AG04449 (cell line): Measurements from ENCODE around the gene ZC3H7B.

ENCODE experiments used
- CTCF ChIA-PET: fragments of 350-600 bp; formaldehyde crosslinking; extraction: SDS; loops from one replicate; lab custom pipeline; 2021; ENCODE audit warnings: antibody characterized with exemption; lab: Yijun Ruan, JAX
- POLR2A ChIA-PET: fragments of 400-600, 350-600 bp; formaldehyde crosslinking; extraction: SDS; loops from one replicate; lab custom pipeline; 2020; ENCODE audit warnings: antibody characterized with exemption, inconsistent platforms; lab: Yijun Ruan, JAX
- DNase-seq: peaks from one replicate; pipeline ENCODE4 v3.0.0-alpha.2; 2010; ENCODE audit warnings: low read depth, low spot score
- H3K4me3 ChIP-seq: 2 replicates; pipeline ENCODE4 v1.5.1; 2011; ENCODE audit warnings: low read depth, mild to moderate bottlenecking, control low read depth, low read length
- TF ChIP-seq, protein P1 (sequence below): IDR thresholded peaks from one replicate; pipeline ENCODE4 v1.5.1; 2011; ENCODE audit warnings: mild to moderate bottlenecking, moderate library complexity, low read length, control low read depth, inconsistent platforms; ENCODE audit not compliant: insufficient read depth; ENCODE audit errors: missing control alignments

ZC3H7B gene

DNA sequence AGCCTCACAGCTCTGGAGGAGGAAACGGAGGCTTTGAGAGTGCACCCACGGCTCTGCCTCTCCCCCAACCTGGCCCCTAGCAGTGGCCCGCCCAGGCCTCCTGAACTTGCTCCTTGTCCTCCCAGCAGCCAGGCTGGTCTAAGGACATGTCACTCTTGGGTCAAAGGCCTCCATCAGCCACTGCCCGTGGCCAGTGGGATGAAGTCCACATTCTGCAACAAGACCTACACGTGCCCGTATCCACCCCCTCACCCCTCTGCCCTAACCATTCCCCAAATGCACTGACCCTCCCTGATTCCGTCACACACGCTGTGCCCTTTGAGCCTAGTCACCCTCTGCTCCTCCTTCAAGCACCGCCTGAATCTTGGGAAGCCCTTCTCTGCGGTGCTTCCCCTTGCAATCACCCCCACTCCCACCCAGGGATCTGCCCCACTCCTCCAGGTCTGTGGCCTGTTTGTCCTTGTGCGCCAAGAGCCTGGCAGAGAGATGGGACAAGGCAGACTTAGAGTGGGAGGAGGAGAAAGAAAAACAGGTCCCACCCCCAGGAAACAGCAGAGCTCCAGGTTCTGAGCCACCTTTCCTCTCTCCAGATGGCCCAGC, 43.0 kb downstream of the ZC3H7B start:
- TF ChIP-seq, protein P1, sequence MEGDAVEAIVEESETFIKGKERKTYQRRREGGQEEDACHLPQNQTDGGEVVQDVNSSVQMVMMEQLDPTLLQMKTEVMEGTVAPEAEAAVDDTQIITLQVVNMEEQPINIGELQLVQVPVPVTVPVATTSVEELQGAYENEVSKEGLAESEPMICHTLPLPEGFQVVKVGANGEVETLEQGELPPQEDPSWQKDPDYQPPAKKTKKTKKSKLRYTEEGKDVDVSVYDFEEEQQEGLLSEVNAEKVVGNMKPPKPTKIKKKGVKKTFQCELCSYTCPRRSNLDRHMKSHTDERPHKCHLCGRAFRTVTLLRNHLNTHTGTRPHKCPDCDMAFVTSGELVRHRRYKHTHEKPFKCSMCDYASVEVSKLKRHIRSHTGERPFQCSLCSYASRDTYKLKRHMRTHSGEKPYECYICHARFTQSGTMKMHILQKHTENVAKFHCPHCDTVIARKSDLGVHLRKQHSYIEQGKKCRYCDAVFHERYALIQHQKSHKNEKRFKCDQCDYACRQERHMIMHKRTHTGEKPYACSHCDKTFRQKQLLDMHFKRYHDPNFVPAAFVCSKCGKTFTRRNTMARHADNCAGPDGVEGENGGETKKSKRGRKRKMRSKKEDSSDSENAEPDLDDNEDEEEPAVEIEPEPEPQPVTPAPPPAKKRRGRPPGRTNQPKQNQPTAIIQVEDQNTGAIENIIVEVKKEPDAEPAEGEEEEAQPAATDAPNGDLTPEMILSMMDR = no peak
- CTCF ChIA-PET = interaction anchor here (1.2 to 1.9 kb wide), 3 partner anchors 10 to 173 kb away, joined by 3 to 4 read pairs (median 3); no protein-coding TSS in a partner anchor
- H3K4me3 ChIP-seq = no peak overlapping the region
- no peak for DNase-seq
- POLR2A ChIA-PET = interaction anchor here (0.5 kb wide), 1 partner anchor 85 kb away, joined by 4 read pairs; no protein-coding TSS in a partner anchor

- ChIA-PET CTCF (interaction anchor here (1.4 kb wide), 1 partner anchor 172 kb away, joined by 3 read pairs; no protein-coding TSS in a partner anchor), POLR2A (no interaction called here)
- TF ChIP-seq, protein P1 = no peak
- DNase-seq = no peak
- no peak overlapping the region for H3K4me3 ChIP-seq
These were observed 44.5 kb downstream of the ZC3H7B start for GRCh38 chr22:41345807-41346335.

DNA sequence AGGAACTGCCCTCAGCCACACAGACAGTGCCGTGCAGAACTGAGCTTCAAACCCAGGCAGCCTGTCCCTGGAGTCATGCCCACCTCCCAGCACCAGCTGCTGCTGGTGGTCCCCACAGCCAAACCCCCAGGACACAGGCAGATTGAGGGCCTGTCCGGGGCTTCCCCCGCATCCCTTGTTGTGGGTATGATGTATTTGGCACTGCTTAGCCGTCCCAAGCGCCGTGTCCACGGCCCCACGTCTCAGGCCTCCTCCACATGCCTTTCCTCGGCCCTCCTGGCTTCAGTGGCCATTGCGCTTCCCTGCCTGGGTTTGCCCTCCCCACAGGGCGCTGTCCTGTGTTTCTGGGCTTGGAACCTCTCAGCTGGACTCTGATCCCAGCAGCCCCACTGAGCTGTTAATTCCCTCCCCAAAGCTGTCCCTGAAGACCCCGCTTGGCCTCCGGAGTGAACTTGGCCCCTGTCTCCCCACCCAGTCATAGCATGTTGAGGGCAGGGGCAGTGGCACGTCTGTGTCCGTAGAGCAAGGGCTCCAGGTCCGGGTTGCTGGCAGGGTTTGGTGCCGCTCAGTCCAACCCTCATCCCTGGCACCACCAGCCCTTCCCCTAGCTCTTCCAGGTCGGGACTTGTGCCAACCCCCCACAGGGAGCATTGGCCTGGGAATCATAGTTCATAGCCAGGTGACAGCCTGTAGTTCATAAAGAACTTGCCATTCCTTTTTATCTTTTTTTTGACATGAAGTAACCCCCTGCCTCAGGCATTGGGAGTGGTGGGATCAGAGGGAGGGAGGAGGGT, 45.9 kb downstream of the ZC3H7B start:
- no peak for DNase-seq
- no peak overlapping the region for H3K4me3 ChIP-seq
- ChIA-PET CTCF (interaction anchor here (1.2 kb wide), 1 partner anchor 170 kb away, joined by 4 read pairs; no protein-coding TSS in a partner anchor), POLR2A (interaction anchor here (0.7 kb wide), 1 partner anchor 100 kb away, joined by 3 read pairs; the partner anchor contains the start of gene TOB2)
- TF ChIP-seq, protein P1 = no peak

DNA sequence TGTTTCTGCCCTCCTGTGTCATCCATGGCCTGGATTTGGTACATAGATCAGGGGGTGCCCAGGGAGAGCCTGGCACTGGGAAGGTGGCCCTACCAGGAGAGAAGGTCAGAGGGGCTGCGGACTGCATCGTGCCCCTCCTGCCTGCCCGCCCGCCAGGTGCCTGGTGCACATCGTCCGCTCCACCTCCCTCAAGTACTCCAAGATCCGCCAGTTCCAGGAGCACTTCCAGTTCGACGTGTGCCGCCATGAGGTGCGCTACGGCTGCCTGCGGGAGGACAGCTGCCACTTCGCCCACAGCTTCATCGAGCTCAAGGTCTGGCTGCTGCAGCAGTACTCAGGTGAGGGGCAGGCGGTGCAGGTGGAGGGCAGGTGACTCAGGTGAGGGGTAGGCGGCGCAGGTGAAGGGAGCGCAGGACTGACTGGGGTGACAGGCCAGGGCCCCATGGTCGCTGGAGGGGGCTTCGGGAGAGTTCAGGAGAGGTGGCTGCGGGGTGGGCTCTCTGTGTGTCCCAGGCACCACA, 47.7 kb downstream of the ZC3H7B start:
- POLR2A ChIA-PET = no interaction called here
- CTCF ChIA-PET = no interaction called here
- DNase-seq = no peak
- TF ChIP-seq, protein P1 = no peak
- no peak overlapping the region for H3K4me3 ChIP-seq

DNA sequence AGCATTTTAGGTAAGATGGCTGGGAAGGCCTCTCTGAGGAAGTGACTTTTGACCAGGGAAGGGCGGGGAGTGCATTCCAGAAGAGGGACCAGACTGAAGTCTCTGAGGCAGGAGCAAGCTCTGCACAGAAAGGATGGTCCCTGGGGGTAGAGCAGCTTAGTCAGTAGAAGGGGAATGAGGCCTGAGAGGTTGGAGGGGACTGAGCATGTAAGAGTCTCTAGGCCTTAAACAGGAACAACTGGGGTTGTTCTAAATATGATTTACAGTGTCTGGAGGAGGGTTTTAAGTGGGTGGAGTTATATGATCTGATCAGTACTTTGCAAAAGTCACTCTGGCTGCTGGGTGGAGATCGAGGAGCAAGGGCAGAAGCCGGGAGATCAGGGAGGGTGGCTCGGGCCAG, 48.8 kb downstream of the ZC3H7B start:
- POLR2A ChIA-PET = no interaction called here
- no peak for DNase-seq
- CTCF ChIA-PET = no interaction called here
- no peak overlapping the region for H3K4me3 ChIP-seq
- TF ChIP-seq, protein P1 = no peak
